ENCODE results near the gene METRNL.

DNA sequence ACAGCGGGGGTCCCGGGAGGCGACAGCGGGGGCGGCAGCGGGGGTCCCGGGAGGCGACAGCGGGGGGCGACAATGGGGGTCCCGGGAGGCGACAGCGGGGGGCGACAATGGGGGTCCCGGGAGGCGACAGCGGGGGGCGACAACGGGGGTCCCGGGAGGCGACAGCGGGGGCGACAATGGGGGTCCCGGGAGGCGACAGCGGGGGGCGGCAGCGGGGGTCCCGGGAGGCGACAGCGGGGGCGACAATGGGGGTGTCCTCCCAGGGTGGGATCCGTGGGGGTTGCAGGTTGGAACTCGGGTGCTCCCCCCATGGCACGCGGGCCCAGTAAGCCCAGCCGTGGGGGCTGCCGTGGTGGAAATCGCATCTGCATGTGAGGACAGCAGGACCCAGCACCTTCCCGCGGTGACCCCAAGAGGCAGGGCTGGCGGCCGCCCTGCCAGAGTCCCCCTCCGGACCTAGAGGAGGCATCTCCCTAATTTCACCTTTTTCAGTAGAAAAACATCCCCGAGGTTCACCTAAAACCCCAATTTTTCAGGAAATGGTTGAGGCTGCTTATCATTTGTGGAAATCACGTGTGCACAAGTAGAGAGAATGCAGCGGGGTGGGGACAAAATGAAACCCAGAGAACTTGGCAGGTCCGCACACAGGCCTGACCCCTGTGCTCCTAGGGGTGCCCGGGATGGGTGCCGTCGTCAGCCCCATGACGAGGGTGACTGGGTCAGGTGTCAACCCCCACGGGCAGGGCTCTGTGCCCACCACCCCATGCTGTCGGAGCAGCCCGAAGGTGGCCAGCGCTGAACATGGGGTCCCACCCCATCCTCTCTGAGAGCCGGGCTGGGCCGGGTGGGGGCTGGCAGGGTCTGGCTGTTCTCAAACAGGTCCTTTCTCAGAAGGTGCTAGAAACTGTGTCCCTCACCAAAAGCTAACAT lies 10.5 kb upstream of the METRNL start:
- TF ChIP-seq TAF1 (IDR thresholded peaks at IDR 0.05; ENCODE audit: borderline replicate concordance, insufficient read depth, low read length) (no peak), POLR2AphosphoS5 (IDR thresholded peaks at IDR 0.05; ENCODE audit: low read depth, low read length) (no peak), SIN3A (IDR thresholded peaks at IDR 0.05; ENCODE audit: borderline replicate concordance, insufficient read depth, low read length) (no peak), FOXP2 (optimal IDR thresholded peaks at IDR 0.05; ENCODE audit: borderline replicate concordance, extremely low read depth, extremely low read length, insufficient read depth) (no peak)
- TF ChIP-seq, protein P1, sequence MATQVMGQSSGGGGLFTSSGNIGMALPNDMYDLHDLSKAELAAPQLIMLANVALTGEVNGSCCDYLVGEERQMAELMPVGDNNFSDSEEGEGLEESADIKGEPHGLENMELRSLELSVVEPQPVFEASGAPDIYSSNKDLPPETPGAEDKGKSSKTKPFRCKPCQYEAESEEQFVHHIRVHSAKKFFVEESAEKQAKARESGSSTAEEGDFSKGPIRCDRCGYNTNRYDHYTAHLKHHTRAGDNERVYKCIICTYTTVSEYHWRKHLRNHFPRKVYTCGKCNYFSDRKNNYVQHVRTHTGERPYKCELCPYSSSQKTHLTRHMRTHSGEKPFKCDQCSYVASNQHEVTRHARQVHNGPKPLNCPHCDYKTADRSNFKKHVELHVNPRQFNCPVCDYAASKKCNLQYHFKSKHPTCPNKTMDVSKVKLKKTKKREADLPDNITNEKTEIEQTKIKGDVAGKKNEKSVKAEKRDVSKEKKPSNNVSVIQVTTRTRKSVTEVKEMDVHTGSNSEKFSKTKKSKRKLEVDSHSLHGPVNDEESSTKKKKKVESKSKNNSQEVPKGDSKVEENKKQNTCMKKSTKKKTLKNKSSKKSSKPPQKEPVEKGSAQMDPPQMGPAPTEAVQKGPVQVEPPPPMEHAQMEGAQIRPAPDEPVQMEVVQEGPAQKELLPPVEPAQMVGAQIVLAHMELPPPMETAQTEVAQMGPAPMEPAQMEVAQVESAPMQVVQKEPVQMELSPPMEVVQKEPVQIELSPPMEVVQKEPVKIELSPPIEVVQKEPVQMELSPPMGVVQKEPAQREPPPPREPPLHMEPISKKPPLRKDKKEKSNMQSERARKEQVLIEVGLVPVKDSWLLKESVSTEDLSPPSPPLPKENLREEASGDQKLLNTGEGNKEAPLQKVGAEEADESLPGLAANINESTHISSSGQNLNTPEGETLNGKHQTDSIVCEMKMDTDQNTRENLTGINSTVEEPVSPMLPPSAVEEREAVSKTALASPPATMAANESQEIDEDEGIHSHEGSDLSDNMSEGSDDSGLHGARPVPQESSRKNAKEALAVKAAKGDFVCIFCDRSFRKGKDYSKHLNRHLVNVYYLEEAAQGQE (IDR thresholded peaks at IDR 0.05; ENCODE audit: insufficient read depth in 1 of 2, low read depth in 2 of 2, low read length in 2 of 2), result no peak
